ENCODE measurements around the gene MIX23.

The MIX23 gene

DNA sequence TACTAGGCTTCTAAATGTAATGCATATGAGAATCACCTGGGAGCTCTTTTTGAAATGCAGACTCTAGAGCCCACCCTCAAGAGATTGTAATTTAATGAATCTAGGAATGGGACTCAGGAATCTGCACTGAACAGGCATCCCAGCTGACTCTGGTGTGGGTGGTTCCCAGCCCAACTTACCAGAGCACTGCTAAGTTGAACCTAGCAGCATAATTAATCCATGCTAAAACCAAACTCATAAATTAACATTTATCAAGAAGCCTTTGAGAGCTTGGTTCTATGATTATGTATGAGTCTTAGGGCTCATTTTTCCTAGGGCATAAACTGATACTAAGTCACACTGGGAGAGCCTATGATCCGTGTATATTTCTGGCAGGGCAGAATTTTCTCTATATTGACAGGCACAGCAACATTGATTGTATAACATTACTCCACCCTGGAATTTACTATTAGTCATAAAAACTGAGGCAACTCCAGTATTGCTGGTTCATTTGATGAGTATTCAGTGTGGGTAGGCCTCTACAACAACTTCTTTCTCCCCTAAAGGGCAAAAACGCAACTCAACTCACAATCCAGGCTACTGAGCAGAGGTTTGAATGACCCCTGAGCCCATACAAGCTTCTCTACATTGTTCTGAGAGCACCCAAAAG lies 68.7 kb downstream of the MIX23 start:
- in situ Hi-C loops (cut with HindIII; ENCODE audit: low pct_ligation_motif_present, low pct_unique_long_range_greater_than_20kb, low sequenced_read_pairs), result no loop called here
- DNase-seq, result no peak

- DNase-seq, result no peak
- in situ Hi-C loops (cut with HindIII; ENCODE audit: low pct_ligation_motif_present, low pct_unique_long_range_greater_than_20kb, low sequenced_read_pairs), result no loop called here
Measured at GRCh38 chr3:122313281-122313680, 69.8 kb downstream of the MIX23 start.

DNA sequence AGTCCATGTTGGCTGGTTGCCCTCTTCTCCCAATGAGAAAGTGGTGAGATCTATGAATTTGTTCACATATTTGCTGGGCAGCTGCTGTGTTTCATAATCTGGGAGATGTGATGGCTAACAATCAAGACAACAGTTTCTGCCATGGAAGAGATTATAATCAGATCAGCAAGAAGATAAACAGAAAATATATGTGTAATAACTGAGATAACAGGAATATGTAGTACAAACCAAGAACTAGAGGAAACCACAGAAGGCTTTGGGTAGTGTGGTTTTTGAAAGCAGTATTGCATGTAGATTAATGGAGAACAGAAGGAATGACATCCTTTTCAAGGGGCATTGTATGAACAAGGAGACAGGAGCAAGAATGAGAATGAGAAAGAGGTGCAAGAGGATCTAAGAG lies 70.2 kb downstream of the MIX23 start:
- DNase-seq, result no peak
- in situ Hi-C loops (cut with HindIII; ENCODE audit: low pct_ligation_motif_present, low pct_unique_long_range_greater_than_20kb, low sequenced_read_pairs), result no loop called here

GRCh38 chr3:122310361-122310760 lies 72.7 kb downstream of the MIX23 start:
- DNase-seq, result no peak
- in situ Hi-C loops (cut with HindIII; ENCODE audit: low pct_ligation_motif_present, low pct_unique_long_range_greater_than_20kb, low sequenced_read_pairs), result no loop called here

All from ACHN (cell line).